ENCODE results near the gene ADH1B. TPM values are rescaled to one million over a fixed set of nuclear protein-coding genes. Genes with fewer than 3 reads are reported as not detected.
A peak's percentile ranks its signal among the peaks of the same experiment; 100 is the strongest.
"Not testable (repeated sequence)": the region's sequence is repeated elsewhere in the genome, so short reads cannot be mapped to it uniquely, and the experiment has no call there.

The ADH1B gene
- total RNA-seq, 1 experiment from 2014 or later: not detected

- Mint-ChIP-seq H3K9me3 (ENCODE audit: low read depth, unreplicated experiment) (peaks cover 4% of the 10 kb centered on the region), H3K27me3 (ENCODE audit: unreplicated experiment) (no peaks in the 10 kb centered on the region), H3K36me3 (ENCODE audit: insufficient read depth, unreplicated experiment) (peaks cover 8% of the 10 kb centered on the region), H3K27ac (ENCODE audit: unreplicated experiment) (no peak overlapping the region), H3K4me3 (ENCODE audit: low read depth, unreplicated experiment) (no peak overlapping the region), H3K4me1 (ENCODE audit: low read depth, unreplicated experiment) (peaks cover 26% of the 10 kb centered on the region)
- CTCF ChIA-PET: no interaction called here
- DNase-seq: no peak
- intact Hi-C loops (cut with micrococcal nuclease; ENCODE audit: unreplicated experiment): no loop called here
- no TSS peak for BruUV-seq (replicated peaks)
- TF ChIP-seq CTCF (IDR thresholded peaks at IDR 0.05; ENCODE audit: unreplicated experiment): no peak
These were observed 35.8 kb upstream of the ADH1B start for GRCh38 chr4:99356992-99357391.

- DNase-seq; H3K9me3 Mint-ChIP-seq (ENCODE audit: low read depth, unreplicated experiment); intact Hi-C loops (cut with micrococcal nuclease; ENCODE audit: unreplicated experiment); H3K27ac Mint-ChIP-seq (ENCODE audit: unreplicated experiment); BruUV-seq (replicated peaks); H3K4me3 Mint-ChIP-seq (ENCODE audit: low read depth, unreplicated experiment); H3K27me3 Mint-ChIP-seq (ENCODE audit: unreplicated experiment); H3K36me3 Mint-ChIP-seq (ENCODE audit: insufficient read depth, unreplicated experiment): not testable (repeated sequence)
- CTCF ChIA-PET: interaction anchor here (0.7 kb wide), 1 partner anchor 127 kb away, joined by 5 read pairs; no protein-coding TSS in a partner anchor
- peaks cover 17% of the 10 kb centered on the region for H3K4me1 Mint-ChIP-seq (ENCODE audit: low read depth, unreplicated experiment)
These were observed 34.9 kb upstream of the ADH1B start for GRCh38 chr4:99356149-99356548.

- no TSS peak for BruUV-seq (replicated peaks)
- DNase-seq: peak; percentile 6
- peak within 1 kb of the TSS; percentile 61 for H3K4me3 Mint-ChIP-seq (ENCODE audit: low read depth, unreplicated experiment)
These were observed 31.7 kb upstream of the ADH1B start, which contains the start of gene ADH1C for GRCh38 chr4:99352602-99353537. Gene ADH1C, minus strand, starts transcription at chr4:99352746. Its CDS starts 71 bp downstream, at chr4:99352675.

GRCh38 chr4:99351487-99351886 is 30.3 kb upstream of the ADH1B start:
- H3K27me3 Mint-ChIP-seq (ENCODE audit: unreplicated experiment): no peaks in the 10 kb centered on the region
- BruUV-seq (replicated peaks): TSS peak; percentile 57
- DNase-seq: no peak
- H3K27ac Mint-ChIP-seq (ENCODE audit: unreplicated experiment): no peak overlapping the region
- CTCF ChIA-PET: no interaction called here
- intact Hi-C loops (cut with micrococcal nuclease; ENCODE audit: unreplicated experiment): no loop called here
- peak overlapping the region; percentile 53 for H3K4me3 Mint-ChIP-seq (ENCODE audit: low read depth, unreplicated experiment)
- H3K36me3 Mint-ChIP-seq (ENCODE audit: insufficient read depth, unreplicated experiment): peaks cover 8% of the 10 kb centered on the region
- peaks cover 4% of the 10 kb centered on the region for H3K9me3 Mint-ChIP-seq (ENCODE audit: low read depth, unreplicated experiment)
- no peak for TF ChIP-seq CTCF (IDR thresholded peaks at IDR 0.05; ENCODE audit: unreplicated experiment)
- peaks cover 17% of the 10 kb centered on the region for H3K4me1 Mint-ChIP-seq (ENCODE audit: low read depth, unreplicated experiment)

More at GRCh38 chr4:99352602-99353537, 31.7 kb upstream of the ADH1B start, which contains the start of gene ADH1C:
- Mint-ChIP-seq H3K36me3 (ENCODE audit: insufficient read depth, unreplicated experiment) (peaks cover 8% of the 10 kb centered on the region), H3K27ac (ENCODE audit: unreplicated experiment) (peak within 1 kb of the TSS; percentile 82), H3K4me1 (ENCODE audit: low read depth, unreplicated experiment) (peaks cover 17% of the 10 kb centered on the region), H3K9me3 (ENCODE audit: low read depth, unreplicated experiment) (peaks cover 4% of the 10 kb centered on the region), H3K27me3 (ENCODE audit: unreplicated experiment) (no peaks in the 10 kb centered on the region)
- CTCF ChIA-PET: no interaction called here
- no peak for TF ChIP-seq CTCF (IDR thresholded peaks at IDR 0.05; ENCODE audit: unreplicated experiment)
- intact Hi-C loops (cut with micrococcal nuclease; ENCODE audit: unreplicated experiment): loop anchor here (2.0 kb wide), 1 partner anchor 50 kb away; no protein-coding TSS in a partner anchor
